ENCODE results near the gene PPARG. TPM values are rescaled to one million over a fixed set of nuclear protein-coding genes. Genes with fewer than 3 reads are reported as not detected.

PPARG gene
- total RNA-seq, 4 donors from 2014 or later = 20.0 to 64.2 (median 29.6) TPM

DNA sequence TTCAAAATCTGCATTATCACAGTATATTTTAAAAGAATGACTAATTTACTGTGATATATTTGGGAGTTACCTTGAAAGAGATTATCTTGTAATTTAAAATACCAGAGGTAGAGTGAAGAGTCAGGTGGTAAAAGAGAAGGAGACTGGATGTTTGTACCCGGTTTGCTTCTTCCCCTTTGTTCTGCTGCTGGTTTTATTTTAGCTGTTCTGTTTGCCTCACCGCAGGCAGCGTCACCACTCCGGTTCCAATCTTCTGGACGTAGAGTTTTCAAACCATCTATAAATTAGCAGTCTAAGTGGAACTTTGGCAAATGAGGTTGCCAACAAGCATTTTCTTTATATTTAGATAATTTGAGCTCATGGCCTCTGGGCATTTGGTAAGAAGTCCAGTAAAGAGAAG, 38.2 kb downstream of the PPARG start:
- TF ChIP-seq POLR2A (IDR thresholded peaks at IDR 0.05) (no peak), EP300 (IDR thresholded peaks at IDR 0.05) (no peak)
- TF ChIP-seq, protein P1, sequence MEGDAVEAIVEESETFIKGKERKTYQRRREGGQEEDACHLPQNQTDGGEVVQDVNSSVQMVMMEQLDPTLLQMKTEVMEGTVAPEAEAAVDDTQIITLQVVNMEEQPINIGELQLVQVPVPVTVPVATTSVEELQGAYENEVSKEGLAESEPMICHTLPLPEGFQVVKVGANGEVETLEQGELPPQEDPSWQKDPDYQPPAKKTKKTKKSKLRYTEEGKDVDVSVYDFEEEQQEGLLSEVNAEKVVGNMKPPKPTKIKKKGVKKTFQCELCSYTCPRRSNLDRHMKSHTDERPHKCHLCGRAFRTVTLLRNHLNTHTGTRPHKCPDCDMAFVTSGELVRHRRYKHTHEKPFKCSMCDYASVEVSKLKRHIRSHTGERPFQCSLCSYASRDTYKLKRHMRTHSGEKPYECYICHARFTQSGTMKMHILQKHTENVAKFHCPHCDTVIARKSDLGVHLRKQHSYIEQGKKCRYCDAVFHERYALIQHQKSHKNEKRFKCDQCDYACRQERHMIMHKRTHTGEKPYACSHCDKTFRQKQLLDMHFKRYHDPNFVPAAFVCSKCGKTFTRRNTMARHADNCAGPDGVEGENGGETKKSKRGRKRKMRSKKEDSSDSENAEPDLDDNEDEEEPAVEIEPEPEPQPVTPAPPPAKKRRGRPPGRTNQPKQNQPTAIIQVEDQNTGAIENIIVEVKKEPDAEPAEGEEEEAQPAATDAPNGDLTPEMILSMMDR (IDR thresholded peaks at IDR 0.05) = no peak
- Histone ChIP-seq H3K36me3 (no peaks in the 10 kb centered on the region), H3K27ac (no peak overlapping the region), H3K9me3 (no peaks in the 10 kb centered on the region), H3K4me3 (no peak overlapping the region), H3K27me3 (no peaks in the 10 kb centered on the region), H3K4me1 (peaks cover 0 to 6% (median 0%) of the 10 kb centered on the region in 4 donors)
- WGBS, 2 donors = 46 to 47% methylated on average over 5 of the region's 5 CpGs
- DNase-seq (ENCODE audit: low spot score in 2 of 2) = no peak

DNA sequence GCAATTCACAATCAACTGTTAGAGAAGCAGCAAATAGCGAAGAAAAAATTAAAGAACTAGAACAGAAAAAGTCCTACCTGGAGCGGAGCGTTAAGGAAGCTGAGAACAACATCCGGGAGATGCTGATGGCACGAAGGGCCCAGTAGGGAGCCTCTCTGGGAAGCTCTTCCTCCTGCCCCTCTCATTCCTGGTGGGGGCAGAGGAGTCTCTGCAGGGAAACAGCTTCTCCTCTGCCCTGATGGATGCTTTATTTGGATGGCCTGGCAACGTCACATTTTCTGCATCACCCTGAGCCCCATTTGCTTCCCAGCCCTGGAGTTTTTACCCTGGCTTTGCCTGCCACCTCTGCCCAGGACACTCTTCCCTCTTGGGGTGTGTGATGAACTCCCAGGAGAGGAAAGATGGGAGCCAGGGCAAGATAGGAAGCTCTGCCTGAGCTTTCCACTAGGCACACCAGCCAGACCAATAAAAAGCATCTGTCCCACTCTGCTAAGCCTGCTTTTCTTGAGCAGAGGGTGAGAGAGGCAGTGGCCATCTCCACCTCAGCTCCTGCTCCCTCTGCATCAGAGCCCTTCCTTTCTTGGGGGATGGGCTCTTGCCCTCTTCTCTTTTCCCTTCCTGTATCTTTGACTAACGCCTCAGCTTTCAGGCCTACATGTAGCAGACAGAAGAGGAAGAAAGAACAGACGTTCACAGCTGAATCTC, 39.4 kb downstream of the PPARG start:
- no peak for DNase-seq (ENCODE audit: low spot score in 2 of 2)
- H3K4me3 ChIP-seq = no peak overlapping the region
- TF ChIP-seq EP300 (IDR thresholded peaks at IDR 0.05) (no peak), POLR2A (IDR thresholded peaks at IDR 0.05) (no peak)
- TF ChIP-seq, protein P1 (IDR thresholded peaks at IDR 0.05) = no peak
- WGBS, 2 donors = 70 to 71% methylated on average over 8 of the region's 8 CpGs
- H3K27me3 ChIP-seq = no peaks in the 10 kb centered on the region
- no peaks in the 10 kb centered on the region for H3K36me3 ChIP-seq
- peaks cover 0 to 6% (median 0%) of the 10 kb centered on the region in 4 donors for H3K4me1 ChIP-seq
- H3K9me3 ChIP-seq = no peaks in the 10 kb centered on the region
- H3K27ac ChIP-seq = no peak overlapping the region

DNA sequence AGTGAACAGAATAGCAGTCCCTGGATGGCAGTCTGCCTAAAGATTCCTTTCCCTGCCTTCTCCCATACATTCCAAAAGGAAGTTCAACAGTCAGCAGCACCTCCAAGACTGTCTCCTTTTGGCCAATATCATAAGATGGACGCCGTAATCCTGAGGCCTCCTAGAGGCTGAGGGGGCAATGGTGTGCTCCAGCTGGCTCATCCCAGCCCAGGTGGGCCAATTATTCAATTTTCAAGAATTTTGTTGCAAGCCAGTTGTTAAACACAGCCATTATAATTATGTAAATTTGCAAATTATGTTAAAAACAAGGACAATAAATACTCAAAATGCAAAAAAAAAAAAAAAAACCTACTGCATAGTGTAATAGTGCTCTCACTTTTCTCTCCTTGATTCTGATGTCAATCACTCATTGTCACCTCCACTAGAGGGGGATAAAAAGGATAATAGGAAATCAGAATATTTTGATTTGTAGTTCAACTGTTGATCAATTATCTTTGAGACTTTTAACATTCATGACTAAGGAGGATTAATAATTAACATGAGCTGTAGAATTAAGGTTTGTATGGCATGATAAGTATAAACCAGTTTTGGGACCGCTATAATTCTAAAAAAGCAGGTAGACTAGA, 40.1 kb downstream of the PPARG start:
- Histone ChIP-seq H3K36me3 (no peaks in the 10 kb centered on the region), H3K27me3 (no peaks in the 10 kb centered on the region), H3K4me3 (no peak overlapping the region), H3K4me1 (peaks cover 0 to 6% (median 0%) of the 10 kb centered on the region in 4 donors), H3K9me3 (no peaks in the 10 kb centered on the region), H3K27ac (no peak overlapping the region)
- TF ChIP-seq, protein P1 (IDR thresholded peaks at IDR 0.05) = no peak
- TF ChIP-seq POLR2A (IDR thresholded peaks at IDR 0.05) (no peak), EP300 (IDR thresholded peaks at IDR 0.05) (no peak)
- DNase-seq (ENCODE audit: low spot score in 2 of 2) = no peak
- 77 to 83% methylated on average over 3 of the region's 3 CpGs for WGBS, 2 donors

DNA sequence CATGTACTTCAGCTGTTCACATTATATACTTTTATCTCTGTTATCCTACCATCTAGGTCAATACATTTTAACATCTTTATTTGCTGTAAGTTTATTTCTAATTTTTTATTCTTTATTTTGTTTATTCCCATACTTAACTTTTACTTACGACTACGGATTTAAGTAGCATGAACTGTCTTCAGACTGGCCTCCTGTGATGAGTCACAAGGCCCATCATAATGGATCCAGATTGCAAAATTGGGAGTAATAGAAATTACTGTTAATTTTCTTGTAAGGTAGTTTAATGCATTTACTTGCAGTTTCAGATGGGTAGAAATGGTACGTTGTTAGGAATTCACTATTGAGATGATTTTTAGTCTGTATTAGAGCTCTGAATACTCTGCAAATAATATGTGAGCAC, 45.9 kb downstream of the PPARG start:
- H3K4me3 ChIP-seq = no peak overlapping the region
- H3K27me3 ChIP-seq = no peaks in the 10 kb centered on the region
- H3K9me3 ChIP-seq = no peaks in the 10 kb centered on the region
- H3K27ac ChIP-seq = no peak overlapping the region
- WGBS, 2 donors = 90 to 92% methylated on average over 3 of the region's 3 CpGs
- DNase-seq (ENCODE audit: low spot score in 2 of 2) = no peak
- H3K4me1 ChIP-seq = no peaks in the 10 kb centered on the region
- no peaks in the 10 kb centered on the region for H3K36me3 ChIP-seq
- TF ChIP-seq, protein P1 (IDR thresholded peaks at IDR 0.05) = no peak
- TF ChIP-seq EP300 (IDR thresholded peaks at IDR 0.05) (no peak), POLR2A (IDR thresholded peaks at IDR 0.05) (no peak)

DNA sequence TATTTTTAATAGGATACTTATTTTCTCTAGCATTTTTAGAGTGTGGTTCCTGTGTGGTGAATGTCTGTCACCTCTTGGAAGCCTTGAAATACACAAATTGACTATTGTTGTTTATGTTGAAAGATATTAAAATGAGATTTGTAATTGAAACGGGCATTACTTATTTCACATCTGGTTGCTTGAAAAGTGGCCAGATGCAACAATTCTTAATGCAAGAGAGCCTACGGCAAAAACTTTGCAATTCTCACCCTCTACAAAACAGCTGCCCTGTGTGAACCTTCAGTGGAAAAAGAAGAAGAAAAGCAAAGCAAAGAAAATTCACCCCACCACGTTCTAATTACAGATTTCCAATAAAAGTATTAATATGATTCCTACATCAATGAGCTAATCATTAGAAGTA, 46.6 kb downstream of the PPARG start:
- WGBS, 2 donors = 68 to 70% methylated on average over 3 of the region's 3 CpGs
- H3K36me3 ChIP-seq = no peaks in the 10 kb centered on the region
- TF ChIP-seq POLR2A (IDR thresholded peaks at IDR 0.05) (no peak), EP300 (IDR thresholded peaks at IDR 0.05) (no peak)
- TF ChIP-seq, protein P1 (IDR thresholded peaks at IDR 0.05) = no peak
- no peaks in the 10 kb centered on the region for H3K27me3 ChIP-seq
- H3K4me3 ChIP-seq = no peak overlapping the region
- H3K4me1 ChIP-seq = no peaks in the 10 kb centered on the region
- no peak overlapping the region for H3K27ac ChIP-seq
- DNase-seq (ENCODE audit: low spot score in 2 of 2) = no peak
- no peaks in the 10 kb centered on the region for H3K9me3 ChIP-seq
